GM19023 (cell line): ENCODE results near the gene ATP1A3.

ENCODE experiments used
- ATAC-seq: cut with Tn5 transposase; IDR thresholded peaks from one replicate; pipeline ENCODE4 v1.9.1; 2021; ENCODE audit warnings: mild to moderate bottlenecking, moderate library complexity; ENCODE audit not compliant: unreplicated experiment

The ATP1A3 gene

GRCh38 chr19:41918653-41919244 is 75.3 kb downstream of the ATP1A3 start:
- ATAC-seq: no peak

GRCh38 chr19:41918095-41918494 is 75.9 kb downstream of the ATP1A3 start:
- no peak for ATAC-seq

- no peak for ATAC-seq
Observed at GRCh38 chr19:41917676-41918075, 76.4 kb downstream of the ATP1A3 start.
